ENCODE measurements around the gene SAG. TPM values are rescaled to one million over a fixed set of nuclear protein-coding genes. Genes with fewer than 3 reads are reported as not detected.

Gene SAG
- total and polyA plus RNA-seq, 2 of the 13 experiments (the other 11 are each of a cell fraction or from before 2014, with no cell fraction given): not detected

DNA sequence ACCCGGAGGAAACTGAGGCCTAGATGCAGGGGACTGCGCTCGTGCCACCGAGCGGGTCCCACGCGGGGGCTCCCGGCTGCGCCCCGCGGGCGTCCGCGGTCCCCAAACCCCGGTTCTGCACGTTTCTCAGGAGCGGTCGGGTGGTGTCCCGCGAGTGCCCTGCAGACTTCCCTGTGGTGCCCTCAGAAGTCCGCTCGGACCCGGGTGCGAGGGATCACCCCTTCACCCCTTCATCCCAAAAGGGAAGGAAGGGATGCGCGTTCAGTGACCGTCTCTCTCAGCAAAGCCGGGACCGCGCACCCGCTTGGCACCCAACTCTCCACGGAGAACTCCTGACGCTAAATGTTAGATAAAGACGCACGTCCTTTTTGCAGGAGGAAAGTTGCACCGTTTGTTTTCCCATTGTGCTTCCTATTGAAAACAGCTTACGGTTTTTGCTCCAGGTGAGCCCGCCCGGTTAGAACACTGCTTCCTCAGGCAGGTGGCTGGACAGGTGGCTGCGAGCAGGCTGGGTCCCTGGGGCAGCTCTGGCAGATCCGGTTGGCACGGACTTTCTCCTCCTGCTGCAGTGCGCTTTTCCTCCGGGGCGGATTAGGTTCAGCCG is 47.5 kb downstream of the SAG start (continued):
- TF ChIP-seq CENPT (CRISPR knock-in tag; IDR thresholded peaks at IDR 0.05; ENCODE audit: low read depth): no peak
- TF ChIP-seq ZNF383 (CRISPR knock-in tag; IDR thresholded peaks at IDR 0.05; ENCODE audit: borderline replicate concordance): no peak
- TF ChIP-seq, protein P1, sequence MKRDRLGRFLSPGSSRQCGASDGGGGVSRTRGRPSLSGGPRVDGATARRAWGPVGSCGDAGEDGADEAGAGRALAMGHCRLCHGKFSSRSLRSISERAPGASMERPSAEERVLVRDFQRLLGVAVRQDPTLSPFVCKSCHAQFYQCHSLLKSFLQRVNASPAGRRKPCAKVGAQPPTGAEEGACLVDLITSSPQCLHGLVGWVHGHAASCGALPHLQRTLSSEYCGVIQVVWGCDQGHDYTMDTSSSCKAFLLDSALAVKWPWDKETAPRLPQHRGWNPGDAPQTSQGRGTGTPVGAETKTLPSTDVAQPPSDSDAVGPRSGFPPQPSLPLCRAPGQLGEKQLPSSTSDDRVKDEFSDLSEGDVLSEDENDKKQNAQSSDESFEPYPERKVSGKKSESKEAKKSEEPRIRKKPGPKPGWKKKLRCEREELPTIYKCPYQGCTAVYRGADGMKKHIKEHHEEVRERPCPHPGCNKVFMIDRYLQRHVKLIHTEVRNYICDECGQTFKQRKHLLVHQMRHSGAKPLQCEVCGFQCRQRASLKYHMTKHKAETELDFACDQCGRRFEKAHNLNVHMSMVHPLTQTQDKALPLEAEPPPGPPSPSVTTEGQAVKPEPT (CRISPR knock-in tag; IDR thresholded peaks at IDR 0.05; ENCODE audit: low read depth): 0 out of 2 replicates have a peak, but pooled peaks have one; percentile 46
- TF ChIP-seq, protein P2, sequence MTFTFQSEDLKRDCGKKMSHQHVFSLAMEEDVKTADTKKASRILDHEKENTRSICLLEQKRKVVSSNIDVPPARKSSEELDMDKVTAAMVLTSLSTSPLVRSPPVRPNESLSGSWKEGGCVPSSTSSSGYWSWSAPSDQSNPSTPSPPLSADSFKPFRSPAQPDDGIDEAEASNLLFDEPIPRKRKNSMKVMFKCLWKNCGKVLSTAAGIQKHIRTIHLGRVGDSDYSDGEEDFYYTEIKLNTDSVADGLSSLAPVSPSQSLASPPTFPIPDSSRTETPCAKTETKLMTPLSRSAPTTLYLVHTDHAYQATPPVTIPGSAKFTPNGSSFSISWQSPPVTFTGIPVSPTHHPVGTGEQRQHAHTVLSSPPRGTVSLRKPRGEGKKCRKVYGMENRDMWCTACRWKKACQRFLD (CRISPR knock-in tag; IDR thresholded peaks at IDR 0.05; ENCODE audit: borderline replicate concordance): no peak
- TF ChIP-seq KDM5B (CRISPR knock-in tag; IDR thresholded peaks at IDR 0.05; ENCODE audit: borderline replicate concordance): peak; percentile 39; the same call in 1 of the 2 replicates
- no peak for TF ChIP-seq TBX3 (IDR thresholded peaks at IDR 0.05; ENCODE audit: borderline replicate concordance)
- TF ChIP-seq, protein P3, sequence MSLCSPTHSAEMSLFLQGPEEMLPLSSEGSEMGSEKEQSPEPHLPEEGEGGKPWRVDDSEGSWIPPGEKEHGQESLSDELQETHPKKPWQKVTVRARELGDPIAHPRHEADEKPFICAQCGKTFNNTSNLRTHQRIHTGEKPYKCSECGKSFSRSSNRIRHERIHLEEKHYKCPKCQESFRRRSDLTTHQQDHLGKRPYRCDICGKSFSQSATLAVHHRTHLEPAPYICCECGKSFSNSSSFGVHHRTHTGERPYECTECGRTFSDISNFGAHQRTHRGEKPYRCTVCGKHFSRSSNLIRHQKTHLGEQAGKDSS (CRISPR knock-in tag; IDR thresholded peaks at IDR 0.05; ENCODE audit: borderline replicate concordance, low read depth): 0 out of 2 replicates have a peak, but pooled peaks have one; percentile 23
- TF ChIP-seq NBN (conservative IDR thresholded peaks at IDR 0.05): no peak
- peak; percentile 45 for TF ChIP-seq XRCC5 (optimal IDR thresholded peaks at IDR 0.05; ENCODE audit: low read length)
- no peak for TF ChIP-seq ZNF446 (CRISPR knock-in tag; IDR thresholded peaks at IDR 0.05)
- TF ChIP-seq ZNF607 (CRISPR knock-in tag; IDR thresholded peaks at IDR 0.05; ENCODE audit: borderline replicate concordance): no peak
- TF ChIP-seq, protein P4, sequence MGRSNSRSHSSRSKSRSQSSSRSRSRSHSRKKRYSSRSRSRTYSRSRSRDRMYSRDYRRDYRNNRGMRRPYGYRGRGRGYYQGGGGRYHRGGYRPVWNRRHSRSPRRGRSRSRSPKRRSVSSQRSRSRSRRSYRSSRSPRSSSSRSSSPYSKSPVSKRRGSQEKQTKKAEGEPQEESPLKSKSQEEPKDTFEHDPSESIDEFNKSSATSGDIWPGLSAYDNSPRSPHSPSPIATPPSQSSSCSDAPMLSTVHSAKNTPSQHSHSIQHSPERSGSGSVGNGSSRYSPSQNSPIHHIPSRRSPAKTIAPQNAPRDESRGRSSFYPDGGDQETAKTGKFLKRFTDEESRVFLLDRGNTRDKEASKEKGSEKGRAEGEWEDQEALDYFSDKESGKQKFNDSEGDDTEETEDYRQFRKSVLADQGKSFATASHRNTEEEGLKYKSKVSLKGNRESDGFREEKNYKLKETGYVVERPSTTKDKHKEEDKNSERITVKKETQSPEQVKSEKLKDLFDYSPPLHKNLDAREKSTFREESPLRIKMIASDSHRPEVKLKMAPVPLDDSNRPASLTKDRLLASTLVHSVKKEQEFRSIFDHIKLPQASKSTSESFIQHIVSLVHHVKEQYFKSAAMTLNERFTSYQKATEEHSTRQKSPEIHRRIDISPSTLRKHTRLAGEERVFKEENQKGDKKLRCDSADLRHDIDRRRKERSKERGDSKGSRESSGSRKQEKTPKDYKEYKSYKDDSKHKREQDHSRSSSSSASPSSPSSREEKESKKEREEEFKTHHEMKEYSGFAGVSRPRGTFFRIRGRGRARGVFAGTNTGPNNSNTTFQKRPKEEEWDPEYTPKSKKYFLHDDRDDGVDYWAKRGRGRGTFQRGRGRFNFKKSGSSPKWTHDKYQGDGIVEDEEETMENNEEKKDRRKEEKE (IDR thresholded peaks at IDR 0.05): no peak
- TF ChIP-seq ATF7-NPFF (CRISPR knock-in tag; IDR thresholded peaks at IDR 0.05; ENCODE audit: low read depth): no peak
- TF ChIP-seq, protein P5, sequence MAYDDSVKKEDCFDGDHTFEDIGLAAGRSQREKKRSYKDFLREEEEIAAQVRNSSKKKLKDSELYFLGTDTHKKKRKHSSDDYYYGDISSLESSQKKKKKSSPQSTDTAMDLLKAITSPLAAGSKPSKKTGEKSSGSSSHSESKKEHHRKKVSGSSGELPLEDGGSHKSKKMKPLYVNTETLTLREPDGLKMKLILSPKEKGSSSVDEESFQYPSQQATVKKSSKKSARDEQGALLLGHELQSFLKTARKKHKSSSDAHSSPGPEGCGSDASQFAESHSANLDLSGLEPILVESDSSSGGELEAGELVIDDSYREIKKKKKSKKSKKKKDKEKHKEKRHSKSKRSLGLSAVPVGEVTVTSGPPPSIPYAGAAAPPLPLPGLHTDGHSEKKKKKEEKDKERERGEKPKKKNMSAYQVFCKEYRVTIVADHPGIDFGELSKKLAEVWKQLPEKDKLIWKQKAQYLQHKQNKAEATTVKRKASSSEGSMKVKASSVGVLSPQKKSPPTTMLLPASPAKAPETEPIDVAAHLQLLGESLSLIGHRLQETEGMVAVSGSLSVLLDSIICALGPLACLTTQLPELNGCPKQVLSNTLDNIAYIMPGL (CRISPR knock-in tag; IDR thresholded peaks at IDR 0.05; ENCODE audit: borderline replicate concordance in 1 of 2, low read depth in 1 of 2): 0 out of 4 replicates have a peak, but pooled peaks of 1 of the 2 experiments have one; percentile 53
- TF ChIP-seq ZNF274 (CRISPR knock-in tag; IDR thresholded peaks at IDR 0.05): peak; percentile 55; the same call in 1 of the 2 replicates
- TF ChIP-seq, protein P6, sequence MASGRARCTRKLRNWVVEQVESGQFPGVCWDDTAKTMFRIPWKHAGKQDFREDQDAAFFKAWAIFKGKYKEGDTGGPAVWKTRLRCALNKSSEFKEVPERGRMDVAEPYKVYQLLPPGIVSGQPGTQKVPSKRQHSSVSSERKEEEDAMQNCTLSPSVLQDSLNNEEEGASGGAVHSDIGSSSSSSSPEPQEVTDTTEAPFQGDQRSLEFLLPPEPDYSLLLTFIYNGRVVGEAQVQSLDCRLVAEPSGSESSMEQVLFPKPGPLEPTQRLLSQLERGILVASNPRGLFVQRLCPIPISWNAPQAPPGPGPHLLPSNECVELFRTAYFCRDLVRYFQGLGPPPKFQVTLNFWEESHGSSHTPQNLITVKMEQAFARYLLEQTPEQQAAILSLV (CRISPR knock-in tag; IDR thresholded peaks at IDR 0.05; ENCODE audit: borderline replicate concordance): no peak
- peak; percentile 29; the same call in 1 of the 2 replicates for TF ChIP-seq ZNF350 (CRISPR knock-in tag; IDR thresholded peaks at IDR 0.05; ENCODE audit: borderline replicate concordance, low read depth)
- no peak for TF ChIP-seq ZNF773 (CRISPR knock-in tag; IDR thresholded peaks at IDR 0.05; ENCODE audit: borderline replicate concordance)
